NCI-H146 (cell line): ENCODE measurements around the gene ARHGEF11.

ENCODE experiments used
- DNase-seq: peaks from one replicate; lab custom pipeline; 2025; lab: John Stamatoyannopoulos, UW

The ARHGEF11 gene

DNA sequence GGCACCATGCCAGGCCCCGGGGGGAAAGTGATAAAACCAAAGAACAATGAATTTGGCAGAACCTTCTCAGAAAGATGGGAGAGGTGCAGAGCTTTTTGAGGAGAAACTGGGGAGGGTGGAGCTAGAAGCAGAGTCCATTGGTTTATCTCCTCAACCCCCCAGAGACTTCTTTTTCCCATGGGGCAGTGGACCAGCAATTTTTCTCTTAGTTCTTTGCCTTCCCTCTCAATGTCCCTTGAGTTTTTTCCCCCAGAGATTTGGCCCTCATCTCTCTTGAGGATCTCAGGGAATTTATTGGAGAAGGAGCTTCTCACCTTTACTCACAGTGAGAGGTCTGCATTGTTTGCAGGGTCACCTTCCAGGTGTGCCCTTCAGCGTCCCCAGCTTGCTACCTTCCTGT is 5.3 kb upstream of the ARHGEF11 start:
- peak; percentile 31 for DNase-seq

- peak; percentile 30 for DNase-seq
Measured at GRCh38 chr1:157047062-157047410, 1.5 kb upstream of the ARHGEF11 start.

GRCh38 chr1:157044326-157044725 is 1.2 kb downstream of the ARHGEF11 start:
- no peak for DNase-seq

- DNase-seq: no peak
Measured at GRCh38 chr1:157043685-157044084, 1.9 kb downstream of the ARHGEF11 start.

DNA sequence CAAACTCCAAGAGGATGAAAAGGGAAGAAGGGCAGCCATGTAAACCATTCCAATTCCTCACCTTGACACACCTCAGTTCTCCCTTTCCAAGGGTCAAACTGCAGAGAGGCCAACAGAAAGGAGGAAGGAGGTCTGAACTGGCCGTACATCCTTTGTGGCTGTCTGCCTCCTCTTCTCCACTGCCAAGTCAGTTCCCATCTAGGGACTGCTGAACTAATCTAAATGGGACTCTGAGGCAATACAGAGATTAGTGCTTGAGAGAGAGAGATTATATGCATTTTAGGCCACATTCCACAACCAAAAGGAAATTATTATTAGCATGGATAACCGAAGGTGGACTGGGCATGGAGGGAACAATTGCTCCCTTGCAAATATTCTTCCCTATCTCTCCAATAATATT is 2.7 kb downstream of the ARHGEF11 start:
- no peak for DNase-seq

GRCh38 chr1:157040802-157041201 is 4.7 kb downstream of the ARHGEF11 start:
- DNase-seq: no peak

GRCh38 chr1:157035121-157035520 is 10.4 kb downstream of the ARHGEF11 start:
- no peak for DNase-seq

GRCh38 chr1:157034137-157034800 is 11.3 kb downstream of the ARHGEF11 start:
- DNase-seq: no peak

GRCh38 chr1:157033357-157033876 is 12.1 kb downstream of the ARHGEF11 start:
- no peak for DNase-seq

- DNase-seq: no peak
Measured at GRCh38 chr1:157032303-157032702, 13.2 kb downstream of the ARHGEF11 start.

- DNase-seq: no peak
Measured at GRCh38 chr1:157030728-157031127, 14.8 kb downstream of the ARHGEF11 start.

DNA sequence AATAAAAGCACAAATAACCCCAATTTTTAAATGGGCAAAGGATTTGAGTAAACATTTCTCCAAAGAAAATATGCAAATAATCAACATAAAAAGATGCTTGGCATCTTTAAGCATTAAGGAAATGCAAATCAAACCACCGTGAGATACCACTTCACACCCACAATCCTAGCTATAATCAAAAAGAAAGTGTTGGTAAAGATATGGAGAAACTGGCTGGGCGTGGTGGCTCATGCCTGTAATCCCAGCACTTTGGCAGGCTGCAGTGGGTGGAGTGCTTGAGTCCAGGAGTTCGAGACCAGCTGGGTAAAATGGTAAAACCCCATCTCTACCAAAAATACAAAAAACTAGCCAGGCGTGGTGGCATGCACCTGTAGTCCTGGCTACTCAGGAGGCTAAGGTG is 16.9 kb downstream of the ARHGEF11 start:
- DNase-seq: no peak

DNA sequence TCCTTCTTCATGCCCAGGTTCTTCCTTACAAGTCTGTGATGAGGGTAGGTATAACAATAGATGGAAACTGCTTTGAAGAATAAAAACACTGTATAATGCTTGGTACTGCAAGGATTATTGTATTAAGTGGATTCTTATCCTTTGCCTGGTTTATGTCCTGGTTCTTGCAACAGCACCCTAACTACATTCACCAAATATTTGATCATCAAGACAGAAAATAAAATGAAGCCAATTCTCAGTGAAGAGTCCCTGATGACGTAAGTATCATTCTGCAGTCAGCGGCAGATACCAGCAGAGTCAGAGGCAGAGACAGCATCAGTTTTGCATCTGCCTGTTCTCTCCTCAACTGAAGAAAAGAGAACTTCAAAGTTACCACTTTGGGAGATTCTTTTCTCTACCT is 19.7 kb downstream of the ARHGEF11 start:
- no peak for DNase-seq

GRCh38 chr1:157025385-157025784 is 20.2 kb downstream of the ARHGEF11 start:
- DNase-seq: no peak

- DNase-seq: no peak
Measured at GRCh38 chr1:157021688-157022087, 23.9 kb downstream of the ARHGEF11 start.

- no peak for DNase-seq
Measured at GRCh38 chr1:157019457-157019856, 26.1 kb downstream of the ARHGEF11 start.

- DNase-seq: no peak
Measured at GRCh38 chr1:157011845-157012244, 33.7 kb downstream of the ARHGEF11 start.

- no peak for DNase-seq
Measured at GRCh38 chr1:157008502-157008901, 37.0 kb downstream of the ARHGEF11 start.

DNA sequence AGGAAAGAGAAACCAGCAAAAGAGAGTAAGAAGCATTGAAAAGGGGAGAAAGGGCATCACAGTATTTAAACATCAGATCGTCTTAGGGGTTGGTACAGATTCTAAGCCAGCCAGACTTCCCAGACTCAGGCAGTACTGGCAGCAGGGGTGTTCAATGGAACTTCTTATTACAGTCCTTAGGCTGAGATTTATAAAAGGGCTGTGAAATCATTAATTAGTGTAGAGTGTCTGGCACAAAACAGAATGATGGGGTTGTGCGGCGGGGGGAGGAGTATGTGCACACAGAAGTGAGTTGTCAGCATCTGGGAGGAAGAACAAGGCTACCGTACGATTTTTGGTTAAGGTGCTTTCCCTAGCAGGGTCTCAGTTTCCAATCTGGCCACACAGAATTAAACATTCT is 38.2 kb downstream of the ARHGEF11 start:
- no peak for DNase-seq

GRCh38 chr1:157006676-157007075 is 38.9 kb downstream of the ARHGEF11 start:
- DNase-seq: no peak

DNA sequence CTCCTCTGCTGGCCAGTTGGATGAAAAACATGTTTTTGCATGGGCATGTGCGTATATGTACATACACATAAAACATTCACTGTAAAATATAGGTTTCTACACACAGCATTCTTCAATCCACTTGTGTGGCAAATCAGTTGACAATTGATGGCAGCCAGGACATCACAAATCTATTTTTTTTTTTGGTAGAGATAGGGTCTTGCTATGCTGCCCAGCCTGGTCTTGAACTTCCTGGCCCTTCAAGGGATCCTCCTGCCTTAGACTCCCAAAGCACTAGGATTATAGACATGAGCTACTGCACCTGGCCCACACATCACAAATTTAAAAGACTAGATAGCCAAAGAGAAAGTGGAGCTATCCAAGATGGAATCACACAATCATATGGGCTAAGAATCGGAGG is 39.6 kb downstream of the ARHGEF11 start:
- no peak for DNase-seq

DNA sequence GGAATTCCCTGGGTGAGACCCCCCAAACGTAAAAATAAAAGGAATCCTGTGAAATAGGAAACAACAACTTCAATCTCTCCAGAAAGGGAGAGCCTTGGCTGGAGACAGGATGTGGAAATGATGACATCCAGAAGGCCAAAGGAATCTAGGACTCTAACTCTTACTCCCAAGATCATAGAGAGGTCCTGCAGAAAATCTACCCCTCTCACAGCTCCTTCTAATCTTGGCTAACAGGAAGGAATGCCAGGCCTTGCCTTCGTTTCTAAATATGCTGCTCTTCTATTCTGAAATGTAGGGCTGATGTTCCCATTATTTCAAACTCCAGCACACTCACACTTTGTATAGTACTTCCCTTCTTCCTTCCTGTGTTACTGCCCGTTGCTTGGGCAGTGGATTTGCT is 40.7 kb downstream of the ARHGEF11 start:
- no peak for DNase-seq

DNA sequence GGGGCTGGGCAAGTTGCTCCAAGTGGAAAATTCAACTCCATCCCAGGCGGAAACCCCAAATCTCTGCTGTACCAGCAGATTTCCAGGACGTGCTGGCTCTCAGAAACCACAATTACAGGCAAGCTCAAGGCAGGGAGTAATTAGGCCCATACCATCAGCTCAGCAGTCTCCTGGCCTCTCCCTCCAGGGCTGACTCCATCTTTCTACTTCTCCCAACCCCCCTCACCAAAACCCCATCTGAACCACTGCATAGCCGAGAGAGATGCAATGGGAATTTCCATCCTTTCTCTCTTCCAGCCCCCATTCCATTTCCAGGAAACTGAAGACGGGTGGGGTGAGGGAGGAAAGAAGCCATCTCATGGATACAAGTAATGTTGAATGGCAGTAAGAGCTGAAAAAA is 41.2 kb downstream of the ARHGEF11 start:
- DNase-seq: no peak

DNA sequence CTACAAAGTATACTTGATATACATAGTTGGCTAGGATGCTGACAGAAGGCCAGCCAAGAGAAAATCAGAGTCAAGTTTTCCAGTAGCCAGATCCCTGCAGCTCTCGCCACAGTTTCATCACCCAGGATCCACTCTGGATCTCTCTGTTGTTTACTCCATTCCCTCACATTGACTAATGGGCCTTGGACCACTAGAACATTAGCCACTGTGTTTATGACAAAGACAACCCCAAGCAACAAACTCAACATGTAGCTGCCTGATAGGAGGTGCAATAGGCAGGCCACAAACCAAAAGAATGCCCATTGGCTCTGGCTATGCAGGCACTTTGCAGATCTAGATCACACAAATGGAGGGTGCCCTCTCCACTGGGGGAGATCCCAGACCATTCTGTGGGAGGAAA is 44.2 kb downstream of the ARHGEF11 start:
- DNase-seq: no peak
